ENCODE results near the gene MTUS2. TPM values are rescaled to one million over a fixed set of nuclear protein-coding genes. Genes with fewer than 3 reads are reported as not detected.

MTUS2 gene
- total and polyA plus RNA-seq, 2 of the 8 experiments (the other 6 are each of a cell fraction or from before 2014, with no cell fraction given) = 0.18 to 0.80 TPM

DNA sequence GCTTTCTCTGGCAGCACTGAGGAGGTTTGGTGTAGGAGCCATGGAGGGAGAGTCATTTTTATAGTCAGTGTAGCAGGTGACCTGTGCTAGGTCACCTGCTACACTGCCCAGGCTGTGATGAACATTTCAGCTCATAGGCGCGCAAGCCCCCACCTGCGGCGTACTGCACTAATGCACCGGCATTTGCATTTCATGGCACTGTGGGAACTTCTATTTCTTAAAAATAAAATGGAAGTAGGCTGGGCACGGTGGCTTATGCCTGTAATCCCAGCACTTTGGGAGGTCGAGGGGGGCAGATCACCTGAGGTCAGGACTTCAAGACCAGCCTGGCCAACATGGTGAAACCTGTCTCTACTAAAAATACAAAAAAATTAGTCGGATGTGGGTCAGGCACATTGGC is 674.4 kb downstream of the MTUS2 start:
- H3K14ac ChIP-seq (ENCODE audit: insufficient read length) = no peak overlapping the region
- WGBS, 2 experiments (ENCODE audit: extremely low coverage in 1 of 2, insufficient coverage in 1 of 2, insufficient read length in 1 of 2, insufficient replicate concordance in 2 of 2, low coverage in 1 of 2, low lambda C conversion rate in 2 of 2, missing lambda C conversion rate in 1 of 2) = 92% methylated on average over 8 of the region's 8 CpGs; no CpG with 5 or more reads in 1 of the 2 experiments
- POLR2A ChIA-PET (ENCODE audit: partially characterized antibody) = interaction anchor here (1.0 kb wide), 1 partner anchor 14 kb away, joined by 4 read pairs; no protein-coding TSS in a partner anchor

More for the DNA sequence above, 674.4 kb downstream of the MTUS2 start:
- Histone ChIP-seq H2BK15ac (ENCODE audit: low read length) (no peak overlapping the region), H3K56ac (replicated peaks; ENCODE audit: insufficient read length, low read depth, low read length) (no peak overlapping the region), H3K4ac (replicated peaks; ENCODE audit: insufficient read length, low read depth, low read length) (no peak overlapping the region), H3K79me2 (ENCODE audit: control insufficient read depth in 1 of 2, insufficient read depth in 2 of 2, low read length in 2 of 2) (no peaks in the 10 kb centered on the region), H4K8ac (ENCODE audit: extremely low read depth, insufficient read depth, low read length) (no peak overlapping the region), H3K79me1 (ENCODE audit: low read depth, low read length) (no peaks in the 10 kb centered on the region; the same call in 1 of the 2 replicates), H3K23me2 (ENCODE audit: low read depth, low read length) (peaks cover 16% of the 10 kb centered on the region), H3K4me2 (ENCODE audit: insufficient read depth in 1 of 2, low read depth in 2 of 2, low read length in 2 of 2) (no peak overlapping the region), H3K9ac (replicated peaks in 1 of 4; ENCODE audit: extremely low read depth in 1 of 4, low read depth in 3 of 4, low read length in 3 of 4) (no peak overlapping the region), H3K23ac (ENCODE audit: insufficient read length) (no peak overlapping the region), H3K27me3 (replicated peaks in 1 of 4; ENCODE audit: control insufficient read depth in 3 of 4, extremely low read depth in 1 of 4, insufficient read depth in 3 of 4, low read length in 3 of 4) (peaks cover 0 to 2% (median 0%) of the 10 kb centered on the region in 4 experiments; a peak in 1 of 7 replicates), H2AK5ac (ENCODE audit: low read depth, low read length) (no peak overlapping the region), H3K9me3 (ENCODE audit: insufficient read depth in 2 of 2, low read depth in 1 of 2, low read length in 1 of 2) (no peaks in the 10 kb centered on the region), H4K91ac (replicated peaks; ENCODE audit: insufficient read length, low read length) (no peak overlapping the region), H2BK12ac (ENCODE audit: low read depth, low read length) (no peak overlapping the region), H3K4me1 (replicated peaks in 1 of 4; ENCODE audit: control insufficient read depth in 3 of 4, insufficient read depth in 4 of 4, low read length in 3 of 4) (peaks cover 0 to 3% (median 0%) of the 10 kb centered on the region in 4 experiments; a peak in 2 of 7 replicates), H2BK120ac (replicated peaks; ENCODE audit: low read depth, low read length) (no peak overlapping the region), H2BK5ac (ENCODE audit: low read depth, low read length) (no peak overlapping the region), H4K20me1 (replicated peaks in 1 of 2; ENCODE audit: control insufficient read depth in 1 of 2, insufficient read depth in 2 of 2, low read length in 2 of 2) (peaks cover 0 to 11% of the 10 kb centered on the region in 2 experiments), H3K36me3 (ENCODE audit: control insufficient read depth in 2 of 4, insufficient read depth in 4 of 4, low read length in 3 of 4) (no peaks in the 10 kb centered on the region; a peak in 2 of 8 replicates), H3K18ac (ENCODE audit: extremely low read depth, low read length) (no peak overlapping the region), H3K4me3 (ENCODE audit: extremely low read depth in 1 of 4, insufficient read depth in 2 of 4, low read depth in 3 of 4, low read length in 4 of 4) (no peak overlapping the region), H2BK20ac (ENCODE audit: low read length) (no peak overlapping the region), H3K27ac (ENCODE audit: low read depth, low read length) (no peak overlapping the region), H4K5ac (ENCODE audit: insufficient read length, low read depth, low read length) (no peak overlapping the region), H2AFZ (ENCODE audit: low read length) (no peak overlapping the region)
- DNase-seq (ENCODE audit: low read depth in 1 of 2, low spot score in 2 of 2) (no peak), FAIRE-seq (no peak)
- CTCF ChIA-PET (ENCODE audit: partially characterized antibody) = interaction anchor here (0.9 to 1.5 kb wide), 2 partner anchors 11 to 16 kb away, joined by 3 to 6 read pairs; no protein-coding TSS in a partner anchor
- no peak for TF ChIP-seq FOSL1 (IDR thresholded peaks at IDR 0.05; ENCODE audit: insufficient read depth, low read depth, low read length)
- no peak for TF ChIP-seq KDM1A (IDR thresholded peaks at IDR 0.05; ENCODE audit: borderline replicate concordance, low read length)
- TF ChIP-seq, protein P1, sequence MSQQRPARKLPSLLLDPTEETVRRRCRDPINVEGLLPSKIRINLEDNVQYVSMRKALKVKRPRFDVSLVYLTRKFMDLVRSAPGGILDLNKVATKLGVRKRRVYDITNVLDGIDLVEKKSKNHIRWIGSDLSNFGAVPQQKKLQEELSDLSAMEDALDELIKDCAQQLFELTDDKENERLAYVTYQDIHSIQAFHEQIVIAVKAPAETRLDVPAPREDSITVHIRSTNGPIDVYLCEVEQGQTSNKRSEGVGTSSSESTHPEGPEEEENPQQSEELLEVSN (IDR thresholded peaks at IDR 0.05) = no peak
- no peak for TF ChIP-seq TEAD4 (IDR thresholded peaks at IDR 0.05; ENCODE audit: low read depth, low read length)
- no peak for TF ChIP-seq SAP30 (IDR thresholded peaks at IDR 0.05; ENCODE audit: insufficient read depth, insufficient replicate concordance, low read length)
- no peak for TF ChIP-seq KDM4A (IDR thresholded peaks at IDR 0.05; ENCODE audit: low read depth, low read length, severe bottlenecking)
- no peak for TF ChIP-seq YY1 (IDR thresholded peaks at IDR 0.05; ENCODE audit: low read depth, low read length)
- no peak for TF ChIP-seq EZH2 (IDR thresholded peaks at IDR 0.05; ENCODE audit: low read depth, low read length, severe bottlenecking)
- no peak for TF ChIP-seq CBX8 (IDR thresholded peaks at IDR 0.05; ENCODE audit: borderline replicate concordance, low read depth, low read length)
- no peak for TF ChIP-seq RBBP5 (IDR thresholded peaks at IDR 0.05; ENCODE audit: borderline replicate concordance, low read depth, low read length)
